ENCODE measurements around the gene TM9SF3.
A peak's percentile ranks its signal among the peaks of the same experiment; 100 is the strongest.

TM9SF3 gene

DNA sequence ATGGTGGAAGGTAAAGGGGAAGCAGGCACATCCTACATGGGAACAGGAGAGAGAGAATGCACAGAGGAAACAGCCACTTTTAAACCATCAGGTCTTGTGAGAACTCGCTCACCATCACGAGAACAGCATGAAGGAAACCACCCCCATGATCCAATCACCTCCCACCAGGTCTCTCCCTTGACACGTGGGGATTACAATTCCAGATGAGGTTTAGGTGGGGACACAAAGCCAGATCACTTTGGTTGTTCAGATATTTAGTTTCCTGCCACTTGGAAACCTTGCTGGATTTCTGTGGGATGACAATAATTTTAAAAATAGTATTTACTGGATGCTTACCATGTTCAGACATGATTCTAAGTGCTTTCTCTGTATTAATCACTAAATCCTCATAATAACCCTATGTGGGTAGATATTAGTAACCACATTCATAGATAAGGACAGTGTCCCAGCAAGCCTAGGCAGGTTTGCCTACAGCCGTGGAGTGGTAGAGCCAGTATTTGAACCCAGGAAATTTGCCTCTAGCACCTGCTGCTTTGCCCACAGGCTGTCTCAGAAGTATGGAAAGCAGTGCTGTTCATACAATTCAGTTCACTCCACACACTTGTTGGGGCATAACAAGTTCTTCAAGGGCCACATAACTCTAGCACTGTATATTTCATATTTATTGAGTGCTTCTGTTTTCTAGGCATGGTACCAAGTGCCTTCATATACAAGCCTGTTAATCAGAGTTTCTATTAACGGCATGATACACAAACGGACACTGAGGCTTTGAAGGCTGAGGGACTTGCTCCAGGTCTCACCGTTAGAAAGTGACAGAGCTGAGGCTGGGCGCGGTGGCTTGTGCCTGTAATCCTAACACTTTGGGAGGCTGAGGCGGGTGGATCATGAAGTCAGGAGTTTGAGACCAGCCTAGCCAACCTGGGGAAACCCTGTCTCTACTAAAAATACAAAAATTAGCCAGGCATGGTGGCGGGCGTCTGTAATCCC, 81.4 kb downstream of the TM9SF3 start:
- DNase-seq, result no peak

GRCh38 chr10:96502561-96503282, 84.1 kb downstream of the TM9SF3 start:
- no peak for DNase-seq

DNA sequence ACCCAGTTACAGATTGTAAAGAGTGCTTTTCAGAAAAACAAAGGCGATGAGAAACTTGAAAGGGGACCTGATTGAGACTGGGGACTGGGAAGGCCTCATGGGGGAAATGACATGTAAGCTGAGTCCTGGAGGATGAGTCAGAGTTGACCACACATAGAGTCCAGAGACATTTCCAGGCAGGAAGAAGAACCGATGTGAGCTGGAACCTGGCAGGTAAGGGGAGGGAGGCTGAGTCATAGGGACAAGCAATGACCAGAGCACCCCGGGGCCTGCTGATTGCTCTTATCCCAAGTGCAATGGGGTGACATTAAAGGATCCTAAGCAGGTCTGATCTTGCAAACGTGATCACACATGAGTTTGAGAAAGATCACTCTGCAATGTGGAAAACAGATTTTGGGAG, 84.8 kb downstream of the TM9SF3 start:
- no peak for DNase-seq

GRCh38 chr10:96500519-96500918, 86.3 kb downstream of the TM9SF3 start:
- DNase-seq, result no peak

DNA sequence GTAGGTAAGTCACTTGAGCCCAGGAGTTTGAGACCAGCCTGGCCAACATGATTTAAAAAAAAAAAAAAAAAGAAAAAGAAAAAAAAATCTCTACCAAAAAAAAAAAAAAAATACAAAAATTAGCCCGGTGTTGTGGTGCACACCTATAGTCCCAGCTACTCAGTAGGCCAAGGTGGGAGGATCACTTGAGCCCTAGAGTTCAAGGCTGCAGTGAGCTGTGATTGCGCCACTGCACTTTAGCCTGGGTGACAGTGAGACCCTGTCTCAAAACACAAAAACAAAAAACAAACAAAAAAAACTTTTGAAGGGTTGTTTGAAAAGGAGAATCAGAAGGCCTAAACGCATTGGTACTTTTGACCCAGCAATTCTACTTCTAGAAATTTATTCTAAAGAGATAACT, 86.8 kb downstream of the TM9SF3 start:
- no peak for DNase-seq

DNA sequence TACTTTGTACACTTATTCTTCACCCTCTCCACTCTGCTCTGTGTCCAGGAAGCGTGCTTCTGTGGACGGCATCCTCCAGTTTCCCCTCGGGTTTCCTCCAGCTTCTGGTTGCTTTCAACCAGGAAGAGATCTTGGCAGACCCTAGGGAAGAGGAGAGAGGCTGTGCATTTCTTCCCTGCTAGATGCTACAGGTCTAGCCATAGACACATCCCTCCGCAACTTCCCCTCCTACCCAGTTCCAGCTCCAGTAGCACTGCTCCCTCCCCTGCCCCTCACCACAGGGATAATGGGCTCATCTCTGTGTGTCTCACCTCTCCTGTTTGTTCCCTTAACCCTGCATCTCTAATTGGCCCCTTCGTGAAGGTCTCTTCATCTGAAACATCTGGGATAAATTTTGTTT, 89.4 kb downstream of the TM9SF3 start:
- DNase-seq, result no peak

DNA sequence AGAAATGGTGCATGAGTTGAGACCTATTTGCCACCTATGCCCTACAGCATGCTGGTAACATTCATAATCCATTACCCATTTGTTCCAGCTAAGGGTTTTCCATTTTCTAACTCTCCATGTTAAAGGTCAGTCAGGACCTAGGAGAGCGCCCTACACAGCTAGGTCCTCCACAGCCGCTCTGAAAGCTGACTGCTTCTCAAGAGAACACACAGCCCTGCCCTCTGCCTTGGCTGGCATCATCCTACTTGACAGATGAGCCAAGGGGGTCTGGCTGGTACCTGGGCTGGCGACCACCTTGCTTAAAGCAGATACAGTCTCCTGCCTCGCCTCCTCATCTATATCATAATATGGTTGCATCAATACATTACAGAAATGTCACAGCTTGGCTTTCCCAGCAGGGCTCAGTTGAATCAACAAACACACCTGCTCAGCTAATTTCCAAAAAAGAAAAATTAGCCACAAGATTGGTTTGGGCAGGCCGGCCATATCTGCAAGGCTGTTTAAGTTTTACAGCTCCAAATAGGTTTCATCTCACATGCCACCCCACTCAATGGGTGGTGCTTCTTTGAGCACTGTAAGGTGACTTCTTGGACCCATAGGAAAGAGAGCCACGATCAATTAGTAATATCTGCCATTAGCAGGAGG, 90.4 kb downstream of the TM9SF3 start:
- DNase-seq, result no peak

DNA sequence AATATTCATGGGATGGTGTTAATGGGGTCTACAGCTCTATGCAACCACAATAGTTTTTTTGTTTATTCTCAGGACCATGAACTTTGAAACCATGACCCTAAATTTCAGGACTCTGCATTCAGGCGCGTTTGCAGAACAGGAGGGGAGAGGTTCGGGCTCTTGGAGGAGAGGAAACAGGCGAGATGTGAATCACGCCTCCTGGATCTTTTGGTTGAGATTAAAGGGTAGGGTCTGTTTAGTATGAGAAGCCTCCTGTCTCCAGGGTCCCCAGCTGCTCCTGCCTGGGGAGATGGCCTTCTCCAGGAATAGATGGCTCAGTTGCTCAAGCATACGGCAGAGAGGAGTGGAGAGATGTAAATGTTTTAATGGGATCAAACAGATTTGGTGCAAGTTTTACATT, 91.3 kb downstream of the TM9SF3 start:
- DNase-seq, result no peak

- no peak for DNase-seq
Measured at GRCh38 chr10:96494694-96495093, 92.1 kb downstream of the TM9SF3 start.

GRCh38 chr10:96493871-96494525, 92.8 kb downstream of the TM9SF3 start:
- DNase-seq, result no peak

DNA sequence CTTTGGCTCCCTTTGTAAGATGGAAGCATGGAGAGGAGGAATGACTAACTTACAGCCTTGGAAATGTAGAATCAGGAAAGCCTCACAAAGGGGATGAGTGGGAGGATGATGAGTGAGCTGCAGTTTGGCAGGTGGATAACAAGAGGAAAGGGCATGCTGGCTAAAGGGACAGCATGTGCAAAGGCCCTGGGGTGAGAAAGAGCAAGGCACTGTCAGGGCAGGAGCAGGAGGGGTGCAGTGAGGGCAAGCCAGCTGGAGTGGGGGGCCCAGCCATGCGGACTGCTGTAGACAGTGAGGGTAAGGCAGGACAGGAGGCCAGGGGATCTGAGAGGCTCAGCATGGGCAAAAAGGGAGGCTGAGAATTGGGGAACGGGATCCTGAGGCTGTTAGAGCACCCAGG, 93.6 kb downstream of the TM9SF3 start:
- DNase-seq, result no peak

- no peak for DNase-seq
Measured at GRCh38 chr10:96491303-96491702, 95.5 kb downstream of the TM9SF3 start.

GRCh38 chr10:96488161-96488935, 98.5 kb downstream of the TM9SF3 start:
- DNase-seq, result no peak

- no peak for DNase-seq
Measured at GRCh38 chr10:96482815-96483588, 103.8 kb downstream of the TM9SF3 start.

DNA sequence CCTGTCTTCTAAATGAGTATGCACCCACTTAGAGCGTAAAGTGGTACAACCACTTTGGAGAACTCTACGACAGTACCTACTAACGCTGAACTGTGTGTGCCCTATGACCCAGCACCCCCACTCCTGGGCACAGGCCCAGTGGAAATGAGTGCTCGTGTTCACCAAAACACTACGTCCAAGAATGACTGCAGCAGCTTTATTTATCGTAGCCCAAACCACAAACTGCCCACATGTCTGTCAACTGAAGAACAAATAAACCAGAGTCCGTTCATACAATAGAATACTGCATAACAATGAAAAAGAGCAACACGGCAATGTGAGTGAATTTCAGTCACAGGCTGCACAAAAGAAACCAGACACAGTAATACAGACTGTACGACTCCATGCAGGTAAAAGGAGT, 108.5 kb downstream of the TM9SF3 start:
- DNase-seq, result no peak

DNA sequence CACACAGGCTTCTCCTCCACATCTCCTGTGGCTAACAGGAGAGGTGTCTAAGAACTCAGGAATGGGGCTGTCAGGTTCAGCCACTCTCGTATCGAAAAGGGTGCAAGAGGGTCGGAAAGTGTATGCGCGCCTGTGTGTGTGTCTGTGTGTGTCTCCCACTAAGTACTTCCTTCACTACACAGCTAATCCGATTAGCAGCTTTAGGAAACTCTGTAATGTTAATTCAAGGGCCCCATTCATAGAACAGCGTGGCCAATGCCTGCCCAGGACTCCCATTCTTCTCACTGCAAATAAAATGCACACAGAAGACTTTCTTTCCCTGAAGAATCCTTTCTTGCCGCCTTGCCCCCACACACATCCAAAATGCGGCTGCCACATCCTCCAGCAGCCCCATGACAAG, 112.9 kb downstream of the TM9SF3 start:
- DNase-seq, result peak; percentile 91

- DNase-seq, result peak; percentile 68
Measured at GRCh38 chr10:96470116-96470743, 116.6 kb downstream of the TM9SF3 start.

DNA sequence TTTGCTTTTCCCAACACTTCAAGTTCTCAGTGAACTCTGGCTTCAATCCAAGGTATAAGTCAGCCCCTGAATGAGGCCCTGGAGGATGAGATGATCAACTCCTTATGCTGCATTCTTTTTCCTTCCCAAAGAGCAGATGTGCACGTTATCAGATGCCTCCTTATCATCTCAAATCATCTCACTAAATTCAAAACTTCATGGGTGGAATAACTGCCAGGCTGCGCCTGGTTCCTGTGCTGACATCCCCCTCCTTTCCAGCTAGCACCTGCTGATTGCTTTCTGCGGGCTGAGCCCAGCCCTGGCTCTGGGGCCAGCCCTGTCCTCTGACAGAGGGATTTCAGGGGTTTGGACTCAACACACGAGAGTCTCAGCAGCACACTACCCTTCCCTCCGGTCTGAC, 118.0 kb downstream of the TM9SF3 start:
- DNase-seq, result no peak
